ENCODE data around the gene MCEE. TPM values are rescaled to one million over a fixed set of nuclear protein-coding genes. Genes with fewer than 3 reads are reported as not detected.
"Not testable (repeated sequence)": the region's sequence is repeated elsewhere in the genome, so short reads cannot be mapped to it uniquely, and the experiment has no call there.

Gene MCEE
- polyA plus RNA-seq, 1 donor from 2014 or later = 25.9 TPM

DNA sequence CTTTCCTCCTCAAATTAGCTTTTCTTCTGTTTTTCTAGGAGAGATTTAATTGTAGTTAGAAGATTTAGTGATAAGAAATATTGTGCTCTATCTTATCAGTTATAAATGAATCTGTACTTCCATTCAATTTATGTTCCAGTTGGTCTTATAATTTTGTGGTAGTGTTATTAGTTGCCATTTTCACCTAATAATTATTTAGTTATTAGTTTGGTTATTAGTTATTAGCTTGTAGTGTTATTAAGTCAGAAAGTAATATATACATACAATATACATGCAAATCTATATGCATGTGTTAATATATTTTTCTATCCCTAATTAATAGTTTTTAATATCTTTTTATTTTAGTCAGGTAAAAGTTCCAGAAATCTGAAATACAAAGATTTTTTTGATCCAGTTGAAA, 3.6 kb upstream of the MCEE start:
- Histone ChIP-seq H4K20me1 (ENCODE audit: insufficient read depth) (no peaks in the 10 kb centered on the region), H3K27me3 (ENCODE audit: insufficient read depth, low read depth, low read length) (no peaks in the 10 kb centered on the region), H2AFZ (ENCODE audit: low read depth, low read length) (no peak overlapping the region), H3K4me2 (ENCODE audit: low read length) (no peak overlapping the region), H3K9me2 (ENCODE audit: insufficient read depth, low read length) (no peaks in the 10 kb centered on the region), H3K79me2 (replicated peaks; ENCODE audit: insufficient read depth, low read length) (peaks cover 27% of the 10 kb centered on the region), H3K4me3 (ENCODE audit: low read length) (no peak overlapping the region), H3K36me3 (ENCODE audit: insufficient read depth, low read length) (peaks cover 9% of the 10 kb centered on the region), H3K27ac (ENCODE audit: low read length) (no peak overlapping the region), H3F3A (ENCODE audit: insufficient read depth, low read length, poor library complexity, severe bottlenecking) (no peaks in the 10 kb centered on the region), H3K9me3 (ENCODE audit: low read length) (no peaks in the 10 kb centered on the region), H3K9ac (ENCODE audit: low read length) (no peak overlapping the region)
- TF ChIP-seq MXI1 (conservative IDR thresholded peaks at IDR 0.05; ENCODE audit: poor library complexity, severe bottlenecking) = no peak

DNA sequence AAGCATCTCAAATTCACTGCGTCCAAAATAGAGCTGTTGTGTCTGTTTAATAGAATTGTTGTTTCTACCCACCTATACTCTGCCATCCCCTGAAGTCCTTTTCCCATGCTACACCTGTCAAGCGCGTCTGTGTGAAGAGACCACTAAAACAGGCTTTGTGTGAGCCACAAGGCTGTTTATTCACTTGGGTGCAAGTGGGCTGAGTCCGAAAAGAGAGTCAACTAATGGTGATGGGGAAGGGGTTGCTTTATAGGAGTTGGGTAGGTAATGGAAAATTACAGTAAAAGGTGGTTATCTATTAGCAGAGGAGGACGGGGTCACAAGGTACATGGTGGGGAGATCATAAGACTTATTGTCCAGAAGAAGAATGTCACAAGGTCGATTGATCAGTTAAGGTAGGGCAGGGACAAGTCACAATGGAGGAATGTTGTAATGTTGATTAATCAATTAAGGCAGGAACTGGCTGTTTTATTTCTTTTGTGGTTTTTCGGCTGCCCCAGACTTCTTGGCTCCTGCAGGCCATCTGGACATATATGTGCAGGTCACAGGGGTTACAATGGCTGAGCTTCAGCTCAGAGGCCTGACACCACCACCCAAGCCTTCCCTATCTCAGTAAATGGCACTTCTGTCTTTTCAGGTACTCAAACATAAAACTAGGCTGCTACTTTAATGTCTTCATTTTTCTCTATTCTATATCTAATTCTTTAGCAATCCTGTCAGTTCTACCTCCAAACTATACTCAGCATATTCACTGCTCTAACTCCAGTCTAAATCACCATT, 1.5 kb upstream of the MCEE start:
- H3F3A ChIP-seq (ENCODE audit: insufficient read depth, low read length, poor library complexity, severe bottlenecking); H3K27me3 ChIP-seq (ENCODE audit: insufficient read depth, low read depth, low read length); H4K20me1 ChIP-seq (ENCODE audit: insufficient read depth); H3K9me2 ChIP-seq (ENCODE audit: insufficient read depth, low read length); H3K27ac ChIP-seq (ENCODE audit: low read length); H3K9me3 ChIP-seq (ENCODE audit: low read length); H3K36me3 ChIP-seq (ENCODE audit: insufficient read depth, low read length): not testable (repeated sequence)
- Histone ChIP-seq H3K4me3 (ENCODE audit: low read length) (peak overlapping the region; percentile 92), H3K9ac (ENCODE audit: low read length) (peak overlapping the region; percentile 87), H2AFZ (ENCODE audit: low read depth, low read length) (peak overlapping the region; percentile 89), H3K79me2 (replicated peaks; ENCODE audit: insufficient read depth, low read length) (peaks cover 34% of the 10 kb centered on the region), H3K4me2 (ENCODE audit: low read length) (peak overlapping the region; percentile 95)

DNA sequence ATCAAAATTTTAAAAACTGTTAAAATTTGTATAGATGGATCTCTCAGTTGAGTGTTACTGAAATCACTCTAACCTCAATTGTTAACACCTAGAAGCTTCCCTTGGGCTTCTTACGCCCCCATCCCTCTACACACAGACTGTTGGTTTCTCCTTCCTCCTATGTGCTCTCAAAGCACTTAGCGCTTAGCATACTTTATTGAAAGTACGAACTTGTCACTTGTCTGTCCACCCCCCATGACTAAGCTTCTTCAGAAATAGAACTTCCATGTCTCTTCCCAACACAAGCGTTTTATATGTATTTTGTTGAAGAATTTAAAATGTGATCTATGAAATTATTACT, 846 bp upstream of the MCEE start:
- Histone ChIP-seq H4K20me1 (ENCODE audit: insufficient read depth) (no peaks in the 10 kb centered on the region), H3K9ac (ENCODE audit: low read length) (peak overlapping the region; percentile 87), H3K4me3 (ENCODE audit: low read length) (peak overlapping the region; percentile 92), H3K27me3 (ENCODE audit: insufficient read depth, low read depth, low read length) (no peaks in the 10 kb centered on the region), H3F3A (ENCODE audit: insufficient read depth, low read length, poor library complexity, severe bottlenecking) (no peaks in the 10 kb centered on the region), H3K27ac (ENCODE audit: low read length) (peak overlapping the region; percentile 86), H3K9me3 (ENCODE audit: low read length) (no peaks in the 10 kb centered on the region), H3K79me2 (replicated peaks; ENCODE audit: insufficient read depth, low read length) (peaks cover 34% of the 10 kb centered on the region), H3K36me3 (ENCODE audit: insufficient read depth, low read length) (peaks cover 4% of the 10 kb centered on the region), H3K9me2 (ENCODE audit: insufficient read depth, low read length) (no peaks in the 10 kb centered on the region), H3K4me2 (ENCODE audit: low read length) (peak overlapping the region; percentile 95), H2AFZ (ENCODE audit: low read depth, low read length) (peak overlapping the region; percentile 89)
- no peak for TF ChIP-seq EZH2 (IDR thresholded peaks at IDR 0.05; ENCODE audit: borderline replicate concordance, insufficient read depth, low read length, poor library complexity, severe bottlenecking)
- no peak for TF ChIP-seq POLR2AphosphoS5 (IDR thresholded peaks at IDR 0.05)
- TF ChIP-seq, protein P1, sequence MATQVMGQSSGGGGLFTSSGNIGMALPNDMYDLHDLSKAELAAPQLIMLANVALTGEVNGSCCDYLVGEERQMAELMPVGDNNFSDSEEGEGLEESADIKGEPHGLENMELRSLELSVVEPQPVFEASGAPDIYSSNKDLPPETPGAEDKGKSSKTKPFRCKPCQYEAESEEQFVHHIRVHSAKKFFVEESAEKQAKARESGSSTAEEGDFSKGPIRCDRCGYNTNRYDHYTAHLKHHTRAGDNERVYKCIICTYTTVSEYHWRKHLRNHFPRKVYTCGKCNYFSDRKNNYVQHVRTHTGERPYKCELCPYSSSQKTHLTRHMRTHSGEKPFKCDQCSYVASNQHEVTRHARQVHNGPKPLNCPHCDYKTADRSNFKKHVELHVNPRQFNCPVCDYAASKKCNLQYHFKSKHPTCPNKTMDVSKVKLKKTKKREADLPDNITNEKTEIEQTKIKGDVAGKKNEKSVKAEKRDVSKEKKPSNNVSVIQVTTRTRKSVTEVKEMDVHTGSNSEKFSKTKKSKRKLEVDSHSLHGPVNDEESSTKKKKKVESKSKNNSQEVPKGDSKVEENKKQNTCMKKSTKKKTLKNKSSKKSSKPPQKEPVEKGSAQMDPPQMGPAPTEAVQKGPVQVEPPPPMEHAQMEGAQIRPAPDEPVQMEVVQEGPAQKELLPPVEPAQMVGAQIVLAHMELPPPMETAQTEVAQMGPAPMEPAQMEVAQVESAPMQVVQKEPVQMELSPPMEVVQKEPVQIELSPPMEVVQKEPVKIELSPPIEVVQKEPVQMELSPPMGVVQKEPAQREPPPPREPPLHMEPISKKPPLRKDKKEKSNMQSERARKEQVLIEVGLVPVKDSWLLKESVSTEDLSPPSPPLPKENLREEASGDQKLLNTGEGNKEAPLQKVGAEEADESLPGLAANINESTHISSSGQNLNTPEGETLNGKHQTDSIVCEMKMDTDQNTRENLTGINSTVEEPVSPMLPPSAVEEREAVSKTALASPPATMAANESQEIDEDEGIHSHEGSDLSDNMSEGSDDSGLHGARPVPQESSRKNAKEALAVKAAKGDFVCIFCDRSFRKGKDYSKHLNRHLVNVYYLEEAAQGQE (IDR thresholded peaks at IDR 0.05; ENCODE audit: borderline replicate concordance) = no peak
- no peak for TF ChIP-seq RAD21 (conservative IDR thresholded peaks at IDR 0.05)
- TF ChIP-seq SMC3 (conservative IDR thresholded peaks at IDR 0.05; ENCODE audit: poor library complexity) = no peak
- no peak for TF ChIP-seq EP300 (conservative IDR thresholded peaks at IDR 0.05; ENCODE audit: poor library complexity, severe bottlenecking)
- TF ChIP-seq, protein P2, sequence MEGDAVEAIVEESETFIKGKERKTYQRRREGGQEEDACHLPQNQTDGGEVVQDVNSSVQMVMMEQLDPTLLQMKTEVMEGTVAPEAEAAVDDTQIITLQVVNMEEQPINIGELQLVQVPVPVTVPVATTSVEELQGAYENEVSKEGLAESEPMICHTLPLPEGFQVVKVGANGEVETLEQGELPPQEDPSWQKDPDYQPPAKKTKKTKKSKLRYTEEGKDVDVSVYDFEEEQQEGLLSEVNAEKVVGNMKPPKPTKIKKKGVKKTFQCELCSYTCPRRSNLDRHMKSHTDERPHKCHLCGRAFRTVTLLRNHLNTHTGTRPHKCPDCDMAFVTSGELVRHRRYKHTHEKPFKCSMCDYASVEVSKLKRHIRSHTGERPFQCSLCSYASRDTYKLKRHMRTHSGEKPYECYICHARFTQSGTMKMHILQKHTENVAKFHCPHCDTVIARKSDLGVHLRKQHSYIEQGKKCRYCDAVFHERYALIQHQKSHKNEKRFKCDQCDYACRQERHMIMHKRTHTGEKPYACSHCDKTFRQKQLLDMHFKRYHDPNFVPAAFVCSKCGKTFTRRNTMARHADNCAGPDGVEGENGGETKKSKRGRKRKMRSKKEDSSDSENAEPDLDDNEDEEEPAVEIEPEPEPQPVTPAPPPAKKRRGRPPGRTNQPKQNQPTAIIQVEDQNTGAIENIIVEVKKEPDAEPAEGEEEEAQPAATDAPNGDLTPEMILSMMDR (IDR thresholded peaks at IDR 0.05; ENCODE audit: poor library complexity, severe bottlenecking) = no peak
- TF ChIP-seq TAF1 (IDR thresholded peaks at IDR 0.05; ENCODE audit: low read depth) = no peak
- TF ChIP-seq MXI1 (conservative IDR thresholded peaks at IDR 0.05; ENCODE audit: poor library complexity, severe bottlenecking) = no peak

Data from neural cell (in vitro differentiated cells).